ENCODE measurements around the gene CAPN5. TPM values are rescaled to one million over a fixed set of nuclear protein-coding genes. Genes with fewer than 3 reads are reported as not detected.

Gene CAPN5
- total and polyA plus RNA-seq, 4 donors, result 6.5 to 25.8 (median 18.2) TPM

DNA sequence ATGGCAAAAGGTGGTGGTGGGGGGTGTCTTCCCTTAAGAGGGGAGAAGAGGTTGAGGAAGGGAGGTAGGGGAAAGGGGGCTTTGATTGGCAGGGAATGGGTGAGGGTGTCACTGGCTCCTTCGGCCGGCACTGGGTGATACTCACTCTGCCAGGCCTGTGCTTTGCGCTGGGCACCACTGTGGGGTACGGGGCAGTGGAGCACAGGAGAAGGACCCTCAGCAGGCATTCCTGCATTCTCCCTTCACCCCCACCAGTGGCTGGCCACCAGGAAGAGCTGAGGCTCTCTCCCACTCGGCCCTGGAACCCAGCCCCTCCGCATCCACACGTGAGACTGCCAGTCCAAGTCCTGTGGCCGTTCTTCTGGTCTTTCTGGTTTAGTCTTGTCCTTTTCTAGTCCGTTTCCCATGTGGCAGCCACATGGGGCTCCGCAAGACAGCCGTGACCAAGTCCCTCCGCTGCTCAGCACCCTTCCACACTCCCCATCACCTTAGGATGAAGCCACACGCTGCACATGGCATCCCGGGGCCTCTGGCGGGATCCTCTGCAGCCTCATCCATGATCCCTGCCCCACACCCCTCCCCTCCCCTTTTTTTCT lies 8.0 kb downstream of the CAPN5 start (continued):
- TF ChIP-seq, protein P1, sequence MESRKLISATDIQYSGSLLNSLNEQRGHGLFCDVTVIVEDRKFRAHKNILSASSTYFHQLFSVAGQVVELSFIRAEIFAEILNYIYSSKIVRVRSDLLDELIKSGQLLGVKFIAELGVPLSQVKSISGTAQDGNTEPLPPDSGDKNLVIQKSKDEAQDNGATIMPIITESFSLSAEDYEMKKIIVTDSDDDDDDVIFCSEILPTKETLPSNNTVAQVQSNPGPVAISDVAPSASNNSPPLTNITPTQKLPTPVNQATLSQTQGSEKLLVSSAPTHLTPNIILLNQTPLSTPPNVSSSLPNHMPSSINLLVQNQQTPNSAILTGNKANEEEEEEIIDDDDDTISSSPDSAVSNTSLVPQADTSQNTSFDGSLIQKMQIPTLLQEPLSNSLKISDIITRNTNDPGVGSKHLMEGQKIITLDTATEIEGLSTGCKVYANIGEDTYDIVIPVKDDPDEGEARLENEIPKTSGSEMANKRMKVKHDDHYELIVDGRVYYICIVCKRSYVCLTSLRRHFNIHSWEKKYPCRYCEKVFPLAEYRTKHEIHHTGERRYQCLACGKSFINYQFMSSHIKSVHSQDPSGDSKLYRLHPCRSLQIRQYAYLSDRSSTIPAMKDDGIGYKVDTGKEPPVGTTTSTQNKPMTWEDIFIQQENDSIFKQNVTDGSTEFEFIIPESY (IDR thresholded peaks at IDR 0.05), result no peak
- TF ChIP-seq RAD21 (IDR thresholded peaks at IDR 0.05) (no peak), ATF3 (IDR thresholded peaks at IDR 0.05) (no peak), FOXA1 (IDR thresholded peaks at IDR 0.05) (no peak), TAF1 (conservative IDR thresholded peaks at IDR 0.05) (no peak), JUND (IDR thresholded peaks at IDR 0.05) (no peak)

GRCh38 chr11:77075425-77075905 lies 8.7 kb downstream of the CAPN5 start:
- DNase-seq (ENCODE audit: low spot score), result no peak
- Histone ChIP-seq H3K36me3 (ENCODE audit: control insufficient read depth in 4 of 4, insufficient read depth in 3 of 4, low read depth in 1 of 4, low read length in 3 of 4) (peaks cover 0 to under 1% (median 0%) of the 10 kb centered on the region in 4 donors), H3K27ac (ENCODE audit: low read depth in 1 of 2, low read length in 2 of 2) (no peak overlapping the region), H3K9ac (ENCODE audit: low read depth in 1 of 2, low read length in 2 of 2) (no peak overlapping the region), H3K27me3 (ENCODE audit: control insufficient read depth in 4 of 4, insufficient read depth in 4 of 4, low read length in 3 of 4) (no peaks in the 10 kb centered on the region), H3K4me3 (ENCODE audit: low read depth in 1 of 3, low read length in 3 of 3) (no peak overlapping the region), H3K4me1 (ENCODE audit: control insufficient read depth in 4 of 4, insufficient read depth in 4 of 4, low read length in 3 of 4) (peaks cover 4 to 38% (median 24%) of the 10 kb centered on the region in 4 donors), H3K9me3 (ENCODE audit: control insufficient read depth in 4 of 4, low read length in 3 of 4) (no peaks in the 10 kb centered on the region)
- TF ChIP-seq EGR1 (IDR thresholded peaks at IDR 0.05; ENCODE audit: low read depth in 2 of 2), result no peak
- TF ChIP-seq ATF3 (IDR thresholded peaks at IDR 0.05), result no peak
- TF ChIP-seq GABPA (IDR thresholded peaks at IDR 0.05 in 1 of 2, conservative IDR thresholded peaks at IDR 0.05 in 1 of 2), result no peak
- no peak for TF ChIP-seq SP1 (IDR thresholded peaks at IDR 0.05)
- no peak for TF ChIP-seq HNF4G (IDR thresholded peaks at IDR 0.05)
- TF ChIP-seq HNF4A (conservative IDR thresholded peaks at IDR 0.05), result no peak
- no peak for TF ChIP-seq RXRA (IDR thresholded peaks at IDR 0.05)
- TF ChIP-seq FOXA1 (IDR thresholded peaks at IDR 0.05), result no peak
- TF ChIP-seq RAD21 (IDR thresholded peaks at IDR 0.05), result no peak
- TF ChIP-seq TAF1 (conservative IDR thresholded peaks at IDR 0.05), result no peak
- TF ChIP-seq JUND (IDR thresholded peaks at IDR 0.05), result no peak
- TF ChIP-seq CTCF (IDR thresholded peaks at IDR 0.05; ENCODE audit: low read depth, low read length, missing input control), result no peak
- TF ChIP-seq, protein P1 (IDR thresholded peaks at IDR 0.05), result no peak
- TF ChIP-seq, protein P2, sequence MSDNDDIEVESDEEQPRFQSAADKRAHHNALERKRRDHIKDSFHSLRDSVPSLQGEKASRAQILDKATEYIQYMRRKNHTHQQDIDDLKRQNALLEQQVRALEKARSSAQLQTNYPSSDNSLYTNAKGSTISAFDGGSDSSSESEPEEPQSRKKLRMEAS (IDR thresholded peaks at IDR 0.05), result no peak
- no peak for TF ChIP-seq NR2F2 (IDR thresholded peaks at IDR 0.05)
- no peak for TF ChIP-seq YY1 (IDR thresholded peaks at IDR 0.05)
- TF ChIP-seq REST (IDR thresholded peaks at IDR 0.05), result no peak
- WGBS, result 76% methylated on average over 5 of the region's 5 CpGs

All from liver (tissue), 9 donors.